ENCODE measurements around the gene TMEM203.

GRCh38 chr9:137227054-137227852 is 21.8 kb upstream of the TMEM203 start, which contains the start of gene RNF224:
- peak; percentile 89 to 98 (median 93) for TF ChIP-seq CTCF (IDR thresholded peaks at IDR 0.05)
- no peak for TF ChIP-seq POLR2A (IDR thresholded peaks at IDR 0.05)
